WTC11 (cell line): ENCODE results near the gene APOH. TPM values are rescaled to one million over a fixed set of nuclear protein-coding genes. Genes with fewer than 3 reads are reported as not detected.

ENCODE experiments used
- ATAC-seq: fragments of 200-7000 bp; cut with Tn5 transposase; 2 replicates; pipeline ENCODE4 v1.10.0; 2021; ENCODE audit warnings: mild to moderate bottlenecking, moderate library complexity
- CTCF ChIA-PET: fragments of 300-600 bp; sonication (Branson Sonifier 250); formaldehyde crosslinking; loops from one replicate; lab custom pipeline; 2021; ENCODE audit warnings: antibody characterized with exemption; lab: Charles Lee
- POLR2A ChIA-PET: fragments of 350-600 bp; sonication (Branson Sonifier 250); formaldehyde crosslinking; loops from one replicate; lab custom pipeline; 2021; ENCODE audit warnings: antibody characterized with exemption; lab: Charles Lee
- DNase-seq: peaks from one replicate; pipeline ENCODE4 v3.0.0; 2021; ENCODE audit warnings: low spot score
- H3K27ac Mint-ChIP-seq: 2 replicates; pipeline ENCODE4 v1.8.0; 2021; ENCODE audit warnings: mixed read lengths
- H3K27me3 Mint-ChIP-seq: 2 replicates; pipeline ENCODE4 v1.8.0; 2021; ENCODE audit warnings: low read depth, mild to moderate bottlenecking, moderate library complexity, mixed read lengths
- H3K36me3 Mint-ChIP-seq: 2 replicates; pipeline ENCODE4 v1.8.0; 2021; ENCODE audit warnings: mixed read lengths
- H3K4me1 Mint-ChIP-seq: 2 replicates; pipeline ENCODE4 v1.8.0; 2022; ENCODE audit warnings: mixed read lengths
- H3K4me3 Mint-ChIP-seq: 2 replicates; pipeline ENCODE4 v1.8.0; 2021; ENCODE audit warnings: mild to moderate bottlenecking, moderate library complexity, mixed read lengths
- H3K9me3 Mint-ChIP-seq: 2 replicates; pipeline ENCODE4 v1.8.0; 2021; ENCODE audit warnings: mixed read lengths
- ARID4B ChIP-seq: sonication (generic); formaldehyde crosslinking; IDR thresholded peaks from 2 replicates; pipeline ENCODE4 v1.8.0; 2023; ENCODE audit warnings: missing genetic modification reagents, mild to moderate bottlenecking, borderline replicate concordance
- E2F1 ChIP-seq: sonication (generic); formaldehyde crosslinking; IDR thresholded peaks from 2 replicates; pipeline ENCODE4 v1.8.0; 2022; ENCODE audit warnings: mild to moderate bottlenecking, missing genetic modification reagents
- E2F4 ChIP-seq: sonication (generic); formaldehyde crosslinking; IDR thresholded peaks from 2 replicates; pipeline ENCODE4 v1.8.1; 2022; ENCODE audit warnings: low read depth, mild to moderate bottlenecking, moderate library complexity, missing genetic modification reagents, borderline replicate concordance
- ERG ChIP-seq: fragments of 250-450 bp; sonication (Bioruptor Pico); IDR thresholded peaks from 2 replicates; pipeline ENCODE4 v1.8.0; 2021; ENCODE audit warnings: mild to moderate bottlenecking
- FOXJ3 ChIP-seq: sonication (generic); formaldehyde crosslinking; IDR thresholded peaks from 2 replicates; pipeline ENCODE4 v1.9.0; 2021; ENCODE audit warnings: missing genetic modification reagents, mild to moderate bottlenecking, borderline replicate concordance
- NR1H2 ChIP-seq: sonication (generic); formaldehyde crosslinking; IDR thresholded peaks from 2 replicates; pipeline ENCODE4 v1.9.0; 2021; ENCODE audit warnings: mild to moderate bottlenecking, moderate library complexity, missing genetic modification reagents
- PREB ChIP-seq: sonication (generic); formaldehyde crosslinking; IDR thresholded peaks from 2 replicates; pipeline ENCODE4 v1.8.1; 2022; ENCODE audit warnings: mild to moderate bottlenecking, missing genetic modification reagents, moderate library complexity, borderline replicate concordance
- SMAD3 ChIP-seq: sonication (generic); formaldehyde crosslinking; IDR thresholded peaks from 2 replicates; pipeline ENCODE4 v1.8.0; 2022; ENCODE audit warnings: missing genetic modification reagents, mild to moderate bottlenecking, borderline replicate concordance
- TCF7 ChIP-seq: sonication (generic); formaldehyde crosslinking; IDR thresholded peaks from 2 replicates; pipeline ENCODE4 v1.8.0; 2022; ENCODE audit warnings: mild to moderate bottlenecking, low read depth, missing genetic modification reagents, moderate library complexity
- ZBTB43 ChIP-seq: sonication (generic); formaldehyde crosslinking; IDR thresholded peaks from 2 replicates; pipeline ENCODE4 v1.8.1; 2023; ENCODE audit warnings: mild to moderate bottlenecking, missing genetic modification reagents
- ZNF219 ChIP-seq: sonication (generic); formaldehyde crosslinking; IDR thresholded peaks from 2 replicates; pipeline ENCODE4 v1.8.0; 2023; ENCODE audit warnings: missing genetic modification reagents, mild to moderate bottlenecking, borderline replicate concordance
- ZNF396 ChIP-seq: fragments of 250-450 bp; sonication (Bioruptor Pico); IDR thresholded peaks from 2 replicates; pipeline ENCODE4 v1.8.0; 2021; ENCODE audit warnings: mild to moderate bottlenecking, moderate library complexity, borderline replicate concordance
- ZNF532 ChIP-seq: fragments of 250-450 bp; sonication (Bioruptor Pico); IDR thresholded peaks from 2 replicates; pipeline ENCODE4 v1.9.0; 2021; ENCODE audit warnings: mild to moderate bottlenecking, borderline replicate concordance
- total RNA-seq: library from RNA; stranded (reverse); gene quantifications from 3 replicates; pipeline ENCODE4 v1.2.3, GENCODE V29; 2021

Gene APOH
- total RNA-seq, 1 experiment from 2014 or later, result 1.2 TPM

- no peak for TF ChIP-seq E2F1 (CRISPR knock-in tag)
- no peak for TF ChIP-seq SMAD3
- no peak for TF ChIP-seq ARID4B (CRISPR knock-in tag)
- no peak for TF ChIP-seq PREB (CRISPR knock-in tag)
- no peak for TF ChIP-seq ZNF396 (CRISPR knock-in tag)
Measured at GRCh38 chr17:66171692-66172091, 57.5 kb downstream of the APOH start (continued).

GRCh38 chr17:66171172-66171571, 58.0 kb downstream of the APOH start:
- Mint-ChIP-seq H3K27me3 (no peaks in the 10 kb centered on the region), H3K36me3 (no peaks in the 10 kb centered on the region), H3K27ac (no peak overlapping the region), H3K4me1 (no peaks in the 10 kb centered on the region), H3K4me3 (no peak overlapping the region), H3K9me3 (no peaks in the 10 kb centered on the region)
- ATAC-seq (no peak), DNase-seq (no peak)
- POLR2A ChIA-PET, result no interaction called here
- CTCF ChIA-PET, result no interaction called here
- no peak for TF ChIP-seq NR1H2 (CRISPR knock-in tag)
- no peak for TF ChIP-seq ZBTB43 (CRISPR knock-in tag)
- TF ChIP-seq TCF7, result no peak
- TF ChIP-seq ZNF532 (CRISPR knock-in tag), result no peak
- no peak for TF ChIP-seq E2F4 (CRISPR knock-in tag)
- no peak for TF ChIP-seq FOXJ3 (CRISPR knock-in tag)
- TF ChIP-seq ERG, result no peak
- TF ChIP-seq ZNF219 (CRISPR knock-in tag), result no peak
- TF ChIP-seq, all 79 proteins: peak for 0
